Mammary epithelial cell (primary cell): Measurements from ENCODE around the gene ATG2A.

Experiments used
- CTCF ChIP-seq, 2 donors: IDR thresholded peaks in 1 of 2; conservative IDR thresholded peaks in 1 of 2; 2 replicates each; pipeline ENCODE4 v1.5.1; 2011 to 2012; ENCODE audit warnings: inconsistent platforms in 2 of 2, low read length in 2 of 2, mild to moderate bottlenecking in 2 of 2, control low read depth in 1 of 2, low read depth in 1 of 2; ENCODE audit not compliant: insufficient read depth in 1 of 2; ENCODE audit errors: extremely low read depth in 1 of 2
- EZH2 ChIP-seq: IDR thresholded peaks from 2 replicates; pipeline ENCODE4 v1.6.1; 2012; ENCODE audit warnings: low read length, inconsistent platforms, borderline replicate concordance

GRCh38 chr11:64926689-64927088 is 9.7 kb upstream of the ATG2A start:
- no peak for TF ChIP-seq EZH2
- no peak for TF ChIP-seq CTCF (conservative IDR thresholded peaks at IDR 0.05 in 1 of 2, IDR thresholded peaks at IDR 0.05 in 1 of 2; ENCODE audit: extremely low read depth in 1 of 2, insufficient read depth in 1 of 2, low read depth in 1 of 2, low read length in 2 of 2)
